ENCODE data around the gene PHF1. TPM values are rescaled to one million over a fixed set of nuclear protein-coding genes. Genes with fewer than 3 reads are reported as not detected.

Gene PHF1
- total RNA-seq, 2 donors from 2014 or later = 27.5 to 156 TPM

GRCh38 chr6:33454009-33454946, 43.5 kb downstream of the PHF1 start, which contains the start of gene ZBTB9:
Gene ZBTB9, plus strand, starts transcription at chr6:33454576. Its CDS starts 525 bp downstream, at chr6:33455101.
- peak; percentile 93 to 96 for DNase-seq (ENCODE audit: low spot score in 2 of 2)
- H3K36me3 Mint-ChIP-seq = peaks cover 7 to 8% of the 10 kb centered on the region in 2 donors
- peak within 1 kb of the TSS; percentile 94 for H3K27ac Mint-ChIP-seq
- H3K9me3 Mint-ChIP-seq = no peaks in the 10 kb centered on the region
- ATAC-seq = peak; percentile 99

GRCh38 chr6:33455051-33455450, 44.2 kb downstream of the PHF1 start:
- no peak for DNase-seq (ENCODE audit: low spot score in 2 of 2)
- ATAC-seq = no peak
- Mint-ChIP-seq H3K27ac (peak overlapping the region; percentile 94), H3K9me3 (no peaks in the 10 kb centered on the region), H3K36me3 (peaks cover 7 to 8% of the 10 kb centered on the region in 2 donors)

DNA sequence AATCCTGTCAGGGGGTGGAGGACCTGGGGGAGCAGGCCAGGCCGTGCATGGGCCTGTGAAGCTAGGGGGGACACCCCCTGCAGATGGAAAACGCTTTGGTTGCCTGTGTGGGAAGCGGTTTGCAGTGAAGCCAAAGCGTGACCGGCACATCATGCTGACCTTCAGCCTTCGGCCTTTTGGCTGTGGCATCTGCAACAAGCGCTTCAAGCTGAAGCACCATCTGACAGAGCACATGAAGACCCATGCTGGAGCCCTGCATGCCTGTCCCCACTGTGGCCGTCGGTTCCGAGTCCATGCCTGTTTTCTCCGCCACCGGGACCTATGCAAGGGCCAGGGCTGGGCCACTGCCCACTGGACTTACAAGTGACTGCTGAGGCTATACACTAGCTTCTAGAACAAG, 45.3 kb downstream of the PHF1 start:
- no peak for ATAC-seq
- H3K27ac Mint-ChIP-seq = no peak overlapping the region

GRCh38 chr6:33458676-33459075, 47.9 kb downstream of the PHF1 start:
- no peak for ATAC-seq
- no peaks in the 10 kb centered on the region for H3K9me3 Mint-ChIP-seq

More for the DNA sequence above, 45.3 kb downstream of the PHF1 start:
- no peak for DNase-seq (ENCODE audit: low spot score in 2 of 2)
- Mint-ChIP-seq H3K36me3 (peaks cover 7 to 8% of the 10 kb centered on the region in 2 donors), H3K9me3 (no peaks in the 10 kb centered on the region)

GRCh38 chr6:33459226-33459625, 48.4 kb downstream of the PHF1 start:
- Mint-ChIP-seq H3K36me3 (peaks cover 7 to 8% of the 10 kb centered on the region in 2 donors), H3K27ac (no peak overlapping the region), H3K9me3 (no peaks in the 10 kb centered on the region)
- DNase-seq (ENCODE audit: low spot score in 2 of 2) (no peak), ATAC-seq (no peak)

More at GRCh38 chr6:33458676-33459075, 47.9 kb downstream of the PHF1 start:
- DNase-seq (ENCODE audit: low spot score in 2 of 2) = no peak
- H3K27ac Mint-ChIP-seq = no peak overlapping the region
- H3K36me3 Mint-ChIP-seq = peaks cover 7 to 8% of the 10 kb centered on the region in 2 donors

Other genes with a start within 250 kb of the PHF1 start
- 1 to 10 TPM; 1.8 to 4.6 TPM for gene COL11A2, start 218.5 kb upstream of the PHF1 start, total RNA-seq
- gene RXRB, start 210.3 kb upstream of the PHF1 start, total RNA-seq = 10 to 100 TPM; 46.6 to 89.0 TPM
- 10 to 100 TPM; 45.8 to 78.2 TPM for gene SLC39A7, start 210.1 kb upstream of the PHF1 start, total RNA-seq
- 10 to 100 TPM; 14.7 to 17.5 TPM for gene HSD17B8, start 206.4 kb upstream of the PHF1 start, total RNA-seq
- gene RING1, start 202.5 kb upstream of the PHF1 start, total RNA-seq = 10 to 100 TPM; 30.3 to 46.5 TPM
- 10 to 100 TPM; 39.0 to 62.8 TPM for gene VPS52, start 139.1 kb upstream of the PHF1 start, total RNA-seq
- gene RPS18, start 138.9 kb upstream of the PHF1 start, total RNA-seq = 1,000 to 10,000 TPM; 3,809 to 4,545 TPM
- gene B3GALT4, start 133.9 kb upstream of the PHF1 start, total RNA-seq = 1 to 10 TPM; 3.7 to 5.9 TPM
- 10 to 100 TPM; 73.7 to 81.5 TPM for gene WDR46, start 121.8 kb upstream of the PHF1 start, total RNA-seq
- 100 to 1,000 TPM in 1 of 2 donors, 10 to 100 TPM in 1; 92.9 to 103 TPM for gene PFDN6, start 121.4 kb upstream of the PHF1 start, total RNA-seq
- gene RGL2, start 112.1 kb upstream of the PHF1 start, total RNA-seq = 100 to 1,000 TPM in 1 of 2 donors, 10 to 100 TPM in 1; 24.5 to 136 TPM
- 100 to 1,000 TPM; 143 to 216 TPM for gene TAPBP, start 96.9 kb upstream of the PHF1 start, total RNA-seq
- 10 to 100 TPM; 12.2 to 18.2 TPM for gene ZBTB22, start 93.3 kb upstream of the PHF1 start, total RNA-seq
- gene DAXX, start 88.1 kb upstream of the PHF1 start, total RNA-seq = 10 to 100 TPM; 68.4 to 72.8 TPM
- gene KIFC1, start 19.2 kb upstream of the PHF1 start, total RNA-seq = 100 to 1,000 TPM; 103 to 170 TPM
- 100 to 1,000 TPM; 186 to 334 TPM for gene CUTA, start 7.1 kb downstream of the PHF1 start, total RNA-seq
- 10 to 100 TPM; 70.5 to 71.7 TPM for gene SYNGAP1, start 9.1 kb downstream of the PHF1 start, total RNA-seq
- 10 to 100 TPM in 1 of 2 donors, 1 to 10 TPM in 1; 9.4 to 12.5 TPM for gene ZBTB9, start 43.6 kb downstream of the PHF1 start, total RNA-seq
- gene BAK1, start 169.3 kb downstream of the PHF1 start, total RNA-seq = 10 to 100 TPM; 43.8 to 57.0 TPM
- 10 to 100 TPM; 39.2 to 50.8 TPM for gene ITPR3, start 210.3 kb downstream of the PHF1 start, total RNA-seq

All from activated naive CD4-positive, alpha-beta T cell treated with anti-CD3 and anti-CD28 coated beads, Interleukin-2, amount 50 U/mL, for 72 hours (primary cell).